Left colon (tissue), 2 donors: Measurements from ENCODE around the gene LSR. TPM values are rescaled to one million over a fixed set of nuclear protein-coding genes. Genes with fewer than 3 reads are reported as not detected.
A peak's percentile ranks its signal among the peaks of the same experiment; 100 is the strongest.
"Not testable (repeated sequence)": the region's sequence is repeated elsewhere in the genome, so short reads cannot be mapped to it uniquely, and the experiment has no call there.

Source experiments
- ATAC-seq: fragments of 200-7000 bp; cut with Tn5 transposase; one replicate; pipeline ENCODE4 v1.9.1; 2020; ENCODE audit warnings: mild to moderate bottlenecking, moderate library complexity
- DNase-seq, 2 donors: peaks; one replicate each; pipeline ENCODE4 v3.0.0-alpha.2; 2020
- intact Hi-C, 2 donors: fragments of 100-400 bp; cut with DNase I in 1 of 2; cut with micrococcal nuclease in 1 of 2; formaldehyde crosslinking; loops; one replicate each; pipeline versions ENCODE4 v1.11.2 to v1.14.0; 2022; cut with DNase I, micrococcal nuclease
- total RNA-seq, 2 donors: library from RNA; stranded (reverse); fragmentation: NEBNext Ultra II Directional; extraction: Animal tissue kit (Norgen Biotek cat#: 25700); gene quantifications; one replicate each; pipeline ENCODE4 v1.2.1, GENCODE V29; 2021
- donor health status: DM: no; HTN: no; CAD: no.
- donor health status: DM: yes; HTN: yes; CAD: no.

LSR gene
- total RNA-seq, 2 donors from 2014 or later: 323 to 324 TPM

- ATAC-seq (peak; percentile 45), DNase-seq (no peak)
- intact Hi-C loops: no loop called here
These were observed 12.0 kb upstream of the LSR start for GRCh38 chr19:35236638-35237400.

GRCh38 chr19:35239597-35239996 lies 9.2 kb upstream of the LSR start:
- DNase-seq, ATAC-seq, intact Hi-C loops: not testable (repeated sequence)

GRCh38 chr19:35240327-35240726 lies 8.5 kb upstream of the LSR start:
- DNase-seq (no peak), ATAC-seq (no peak)
- intact Hi-C loops: no loop called here

GRCh38 chr19:35241417-35241816 lies 7.4 kb upstream of the LSR start:
- intact Hi-C loops: no loop called here
- DNase-seq: no peak
- no peak for ATAC-seq

- intact Hi-C loops: no loop called here
- no peak for DNase-seq
- ATAC-seq: no peak
These were observed 2.2 kb upstream of the LSR start for GRCh38 chr19:35246466-35247092.

GRCh38 chr19:35247526-35248309 lies 1.1 kb upstream of the LSR start:
- ATAC-seq (peak; percentile 76), DNase-seq (peak; percentile 90 to 91)
- intact Hi-C loops: no loop called here

GRCh38 chr19:35249146-35249847 lies 495 bp downstream of the LSR start:
- DNase-seq: peak; percentile 41 to 54
- ATAC-seq: peak; percentile 23
- intact Hi-C loops: no loop called here

GRCh38 chr19:35249848-35250711 lies 1.3 kb downstream of the LSR start:
- ATAC-seq (no peak), DNase-seq (no peak)
- intact Hi-C loops: no loop called here

GRCh38 chr19:35251456-35251855 lies 2.7 kb downstream of the LSR start:
- intact Hi-C loops: no loop called here
- no peak for ATAC-seq
- DNase-seq: no peak

- no peak for ATAC-seq
- no peak for DNase-seq
- intact Hi-C loops: no loop called here
These were observed 4.8 kb downstream of the LSR start for GRCh38 chr19:35253316-35254286.

- intact Hi-C loops: no loop called here
- DNase-seq (no peak), ATAC-seq (no peak)
These were observed 5.8 kb downstream of the LSR start for GRCh38 chr19:35254341-35255297.

- DNase-seq (no peak), ATAC-seq (no peak)
- intact Hi-C loops: no loop called here
These were observed 7.8 kb downstream of the LSR start for GRCh38 chr19:35256566-35256965.

GRCh38 chr19:35257113-35257461 lies 8.3 kb downstream of the LSR start:
- intact Hi-C loops: no loop called here
- DNase-seq: no peak
- ATAC-seq: no peak

GRCh38 chr19:35260694-35261304 lies 12.0 kb downstream of the LSR start:
- no peak for DNase-seq
- ATAC-seq: no peak
- intact Hi-C loops: no loop called here

GRCh38 chr19:35261356-35262100 lies 12.7 kb downstream of the LSR start:
- intact Hi-C loops: no loop called here
- DNase-seq: no peak

More at GRCh38 chr19:35261356-35262100, 12.7 kb downstream of the LSR start:
- no peak for ATAC-seq
